WTC11 (cell line): ENCODE data around the gene ALDOA. TPM values are rescaled to one million over a fixed set of nuclear protein-coding genes. Genes with fewer than 3 reads are reported as not detected.

ENCODE experiments used
- ATAC-seq: fragments of 200-7000 bp; cut with Tn5 transposase; 2 replicates; pipeline ENCODE4 v1.10.0; 2021; ENCODE audit warnings: mild to moderate bottlenecking, moderate library complexity
- CTCF ChIA-PET: fragments of 300-600 bp; sonication (Branson Sonifier 250); formaldehyde crosslinking; loops from one replicate; lab custom pipeline; 2021; ENCODE audit warnings: antibody characterized with exemption; lab: Charles Lee
- POLR2A ChIA-PET: fragments of 350-600 bp; sonication (Branson Sonifier 250); formaldehyde crosslinking; loops from one replicate; lab custom pipeline; 2021; ENCODE audit warnings: antibody characterized with exemption; lab: Charles Lee
- DNase-seq: peaks from one replicate; pipeline ENCODE4 v3.0.0; 2021; ENCODE audit warnings: low spot score
- H3K27ac Mint-ChIP-seq: 2 replicates; pipeline ENCODE4 v1.8.0; 2021; ENCODE audit warnings: mixed read lengths
- H3K27me3 Mint-ChIP-seq: 2 replicates; pipeline ENCODE4 v1.8.0; 2021; ENCODE audit warnings: low read depth, mild to moderate bottlenecking, moderate library complexity, mixed read lengths
- H3K36me3 Mint-ChIP-seq: 2 replicates; pipeline ENCODE4 v1.8.0; 2021; ENCODE audit warnings: mixed read lengths
- H3K4me1 Mint-ChIP-seq: 2 replicates; pipeline ENCODE4 v1.8.0; 2022; ENCODE audit warnings: mixed read lengths
- H3K4me3 Mint-ChIP-seq: 2 replicates; pipeline ENCODE4 v1.8.0; 2021; ENCODE audit warnings: mild to moderate bottlenecking, moderate library complexity, mixed read lengths
- H3K9me3 Mint-ChIP-seq: 2 replicates; pipeline ENCODE4 v1.8.0; 2021; ENCODE audit warnings: mixed read lengths
- CBFB ChIP-seq: sonication (generic); formaldehyde crosslinking; IDR thresholded peaks from 2 replicates; pipeline ENCODE4 v1.8.1; 2022; ENCODE audit warnings: mild to moderate bottlenecking, low read depth, missing genetic modification reagents
- CTCF ChIP-seq: fragments of 200-600 bp; IDR thresholded peaks from 2 replicates; pipeline ENCODE4 v1.8.0; 2022; ENCODE audit warnings: antibody characterized with exemption
- EMX1 ChIP-seq: fragments of 250-450 bp; sonication (Bioruptor Pico); IDR thresholded peaks from 2 replicates; pipeline ENCODE4 v1.8.0; 2021; ENCODE audit warnings: mild to moderate bottlenecking
- ERG ChIP-seq: fragments of 250-450 bp; sonication (Bioruptor Pico); IDR thresholded peaks from 2 replicates; pipeline ENCODE4 v1.8.0; 2021; ENCODE audit warnings: mild to moderate bottlenecking
- ESRRA ChIP-seq: sonication (generic); formaldehyde crosslinking; IDR thresholded peaks from 2 replicates; pipeline ENCODE4 v1.8.1; 2022; ENCODE audit warnings: mild to moderate bottlenecking, missing genetic modification reagents, borderline replicate concordance
- FOXK1 ChIP-seq: sonication (generic); formaldehyde crosslinking; IDR thresholded peaks from 2 replicates; pipeline ENCODE4 v1.8.0; 2022; ENCODE audit warnings: mild to moderate bottlenecking, moderate library complexity, missing genetic modification reagents
- HMGA2 ChIP-seq: fragments of 250-450 bp; sonication (Bioruptor Pico); IDR thresholded peaks from 2 replicates; pipeline ENCODE4 v1.4.0; 2021; ENCODE audit warnings: mild to moderate bottlenecking, moderate library complexity
- IRF2 ChIP-seq: sonication (generic); formaldehyde crosslinking; IDR thresholded peaks from 2 replicates; pipeline ENCODE4 v1.8.0; 2022; ENCODE audit warnings: low read depth, missing genetic modification reagents, borderline replicate concordance
- MAX ChIP-seq: sonication (generic); formaldehyde crosslinking; IDR thresholded peaks from 2 replicates; pipeline ENCODE4 v1.8.0; 2022; ENCODE audit warnings: mild to moderate bottlenecking, missing genetic modification reagents
- MYBL2 ChIP-seq: sonication (generic); formaldehyde crosslinking; IDR thresholded peaks from 2 replicates; pipeline ENCODE4 v1.8.1; 2023; ENCODE audit warnings: mild to moderate bottlenecking, moderate library complexity, missing genetic modification reagents
- PRDM15 ChIP-seq: sonication (generic); formaldehyde crosslinking; IDR thresholded peaks from 2 replicates; pipeline ENCODE4 v1.8.0; 2022; ENCODE audit warnings: missing genetic modification reagents
- RORB ChIP-seq: fragments of 250-450 bp; sonication (Bioruptor Pico); IDR thresholded peaks from 2 replicates; pipeline ENCODE4 v1.9.0; 2021; ENCODE audit warnings: mild to moderate bottlenecking
- SP1 ChIP-seq: sonication (generic); formaldehyde crosslinking; conservative IDR thresholded peaks from 2 replicates; pipeline ENCODE4 v1.8.1; 2022; ENCODE audit warnings: missing genetic modification reagents
- STAT6 ChIP-seq: sonication (generic); formaldehyde crosslinking; conservative IDR thresholded peaks from 2 replicates; pipeline ENCODE4 v1.8.1; 2023; ENCODE audit warnings: mild to moderate bottlenecking, low read depth, missing genetic modification reagents, moderate library complexity
- TEAD1 ChIP-seq: sonication (generic); formaldehyde crosslinking; IDR thresholded peaks from 2 replicates; pipeline ENCODE4 v1.8.0; 2022; ENCODE audit warnings: mild to moderate bottlenecking, missing genetic modification reagents
- ZBTB43 ChIP-seq: sonication (generic); formaldehyde crosslinking; IDR thresholded peaks from 2 replicates; pipeline ENCODE4 v1.8.1; 2023; ENCODE audit warnings: mild to moderate bottlenecking, missing genetic modification reagents
- ZNF219 ChIP-seq: sonication (generic); formaldehyde crosslinking; IDR thresholded peaks from 2 replicates; pipeline ENCODE4 v1.8.0; 2023; ENCODE audit warnings: missing genetic modification reagents, mild to moderate bottlenecking, borderline replicate concordance
- ZNF532 ChIP-seq: fragments of 250-450 bp; sonication (Bioruptor Pico); IDR thresholded peaks from 2 replicates; pipeline ENCODE4 v1.9.0; 2021; ENCODE audit warnings: mild to moderate bottlenecking, borderline replicate concordance
- total RNA-seq: library from RNA; stranded (reverse); gene quantifications from 3 replicates; pipeline ENCODE4 v1.2.3, GENCODE V29; 2021

Gene ALDOA
- total RNA-seq, 1 experiment from 2014 or later = 1,537 TPM

GRCh38 chr16:30112197-30113030 lies 46.9 kb downstream of the ALDOA start (continued):
- TF ChIP-seq ZNF532 (CRISPR knock-in tag) (no peak), ZNF219 (CRISPR knock-in tag) (no peak), FOXK1 (CRISPR knock-in tag) (no peak), IRF2 (CRISPR knock-in tag) (no peak), TEAD1 (CRISPR knock-in tag) (peak; percentile 65; the same call in 1 of the 2 replicates), RORB (CRISPR knock-in tag) (no peak), CTCF (peak; percentile 90), CBFB (CRISPR knock-in tag) (no peak), MAX (no peak), MYBL2 (0 out of 2 replicates have a peak, but pooled peaks have one; percentile 26), ESRRA (CRISPR knock-in tag) (no peak)

GRCh38 chr16:30113031-30113710 lies 47.6 kb downstream of the ALDOA start, which contains the start of gene GDPD3:
TSS of gene GDPD3 (minus strand) at chr16:30113537. CDS start at chr16:30113478, 59 bp downstream.
- no peaks in the 10 kb centered on the region; the same call in 1 of the 2 replicates for H3K36me3 Mint-ChIP-seq
- ATAC-seq = no peak; the same call in 1 of the 2 replicates
- H3K4me1 Mint-ChIP-seq = peaks cover 3% of the 10 kb centered on the region
- H3K27me3 Mint-ChIP-seq = no peaks in the 10 kb centered on the region
- H3K4me3 Mint-ChIP-seq = no peak within 1 kb of the TSS
- POLR2A ChIA-PET = interaction anchor here (0.9 kb wide), 1 partner anchor 21 kb away, joined by 3 read pairs; the partner anchor contains the start of gene TBX6
- H3K27ac Mint-ChIP-seq = no peak within 1 kb of the TSS
- CTCF ChIA-PET = interaction anchor here (0.6 to 6.9 kb wide), 31 partner anchors 8 to 545 kb away, joined by 3 to 129 read pairs (median 10); partner anchors contain the start of genes ALDOA, CD2BP2, CORO1A and DCTPP1
- no peak for DNase-seq
- H3K9me3 Mint-ChIP-seq = no peaks in the 10 kb centered on the region
- TF ChIP-seq HMGA2 (no peak), ERG (CRISPR knock-in tag) (0 out of 2 replicates have a peak, but pooled peaks have one; percentile 10), PRDM15 (CRISPR knock-in tag) (no peak), SP1 (CRISPR knock-in tag) (peak; percentile 42), ZBTB43 (CRISPR knock-in tag) (0 out of 2 replicates have a peak, but pooled peaks have one; percentile 9), STAT6 (CRISPR knock-in tag) (no peak), CBFB (CRISPR knock-in tag) (no peak), EMX1 (no peak)
